NCI-H146 (cell line): Measurements from ENCODE around the gene PPM1H.
"Not testable (repeated sequence)": the region's sequence is repeated elsewhere in the genome, so short reads cannot be mapped to it uniquely, and the experiment has no call there.

Experiments
- DNase-seq: peaks from one replicate; lab custom pipeline; 2025; lab: John Stamatoyannopoulos, UW

The PPM1H gene

DNA sequence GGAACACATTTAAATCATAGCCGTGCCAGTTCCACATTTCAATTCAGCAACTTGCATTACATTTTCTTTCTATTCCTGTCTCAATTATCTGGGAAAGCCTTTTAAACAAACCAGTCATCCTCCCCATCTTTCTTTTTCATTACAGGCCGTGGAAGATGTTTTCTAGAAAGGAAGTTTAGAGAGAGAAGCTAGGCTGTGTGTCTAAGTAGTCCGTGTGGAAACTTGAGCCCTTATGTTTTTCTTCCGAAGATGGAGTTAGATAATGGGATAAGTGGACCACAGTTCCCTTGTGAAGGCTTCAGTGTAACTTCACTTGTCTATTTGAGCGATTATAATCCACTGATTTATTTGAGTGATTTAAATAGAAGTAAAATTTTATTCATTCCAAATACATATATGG, 12.4 kb upstream of the PPM1H start:
- DNase-seq, result no peak

GRCh38 chr12:62943779-62944395, 8.9 kb upstream of the PPM1H start:
- no peak for DNase-seq

- DNase-seq, result not testable (repeated sequence)
These were observed 7.4 kb upstream of the PPM1H start for GRCh38 chr12:62942316-62942715.

- peak; percentile 57 for DNase-seq
These were observed 631 bp downstream of the PPM1H start for GRCh38 chr12:62934239-62934798.

DNA sequence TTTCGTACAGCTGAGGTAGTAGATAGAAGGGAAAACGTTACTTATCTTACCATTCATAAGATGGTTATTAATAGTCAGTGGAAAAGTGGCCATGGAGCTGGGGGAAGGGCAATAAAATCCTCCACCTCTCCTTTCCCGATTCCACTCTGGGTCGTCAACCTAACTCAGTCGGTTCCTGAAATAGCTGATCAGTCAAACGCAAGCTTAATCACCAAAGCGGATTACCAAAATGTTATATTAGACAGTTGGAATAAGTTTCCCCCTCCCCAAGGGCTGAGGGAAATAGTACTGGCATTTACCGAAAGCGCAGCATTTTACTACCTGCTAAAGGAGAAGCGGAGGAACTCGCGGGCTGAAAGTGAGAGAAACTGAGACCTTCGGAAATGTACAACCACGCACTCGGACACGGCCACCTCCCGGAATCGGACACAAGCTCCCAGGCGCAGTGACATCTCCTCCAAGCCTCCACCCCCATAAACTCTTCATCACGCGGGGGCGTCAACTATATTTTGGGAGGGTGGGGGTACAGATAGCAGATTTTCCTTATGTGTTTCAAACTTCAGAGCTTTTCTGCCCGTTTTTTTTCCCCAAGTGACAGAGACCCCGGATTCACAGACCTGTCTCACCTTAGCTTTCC, 1.2 kb downstream of the PPM1H start:
- DNase-seq, result peak; percentile 49

DNA sequence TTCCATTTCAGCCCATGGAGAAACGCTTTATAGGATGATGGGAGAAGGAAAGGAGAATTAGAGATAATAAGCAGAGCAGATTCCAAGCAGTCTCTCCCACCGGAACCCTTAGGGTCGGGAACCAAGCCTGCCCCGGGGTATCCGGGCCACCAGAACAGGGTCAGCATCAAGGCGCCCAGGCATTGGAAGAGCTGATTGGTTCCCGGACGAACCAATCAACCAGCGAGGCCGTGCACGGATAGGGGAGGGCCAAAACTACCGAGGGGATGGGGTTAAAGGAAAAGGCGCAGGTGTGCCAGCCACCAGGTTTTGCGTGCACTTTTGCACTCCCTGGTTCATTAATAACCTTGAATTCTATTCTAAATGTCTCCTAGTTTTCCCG, 1.7 kb downstream of the PPM1H start:
- peak; percentile 80 for DNase-seq

DNA sequence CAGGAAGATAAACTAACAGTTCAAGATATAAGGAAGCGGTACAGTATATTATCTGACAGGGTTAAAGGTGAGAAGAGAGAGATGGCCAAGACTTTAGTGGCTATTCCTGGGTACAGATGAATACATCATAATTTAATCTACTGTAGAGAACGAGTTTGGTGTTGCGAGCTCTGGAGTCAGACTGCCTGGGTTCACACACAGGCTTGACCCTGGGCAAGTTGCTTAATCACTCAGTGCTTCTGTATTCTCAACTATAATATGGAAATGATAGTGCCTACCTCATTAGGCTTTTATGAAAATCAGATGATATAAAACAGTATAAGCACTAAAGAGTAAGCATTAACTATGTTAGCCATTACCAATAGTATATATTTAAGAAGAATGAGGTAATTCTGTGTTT, 3.5 kb downstream of the PPM1H start:
- DNase-seq, result no peak

- DNase-seq, result no peak
These were observed 4.2 kb downstream of the PPM1H start for GRCh38 chr12:62930546-62931425.

DNA sequence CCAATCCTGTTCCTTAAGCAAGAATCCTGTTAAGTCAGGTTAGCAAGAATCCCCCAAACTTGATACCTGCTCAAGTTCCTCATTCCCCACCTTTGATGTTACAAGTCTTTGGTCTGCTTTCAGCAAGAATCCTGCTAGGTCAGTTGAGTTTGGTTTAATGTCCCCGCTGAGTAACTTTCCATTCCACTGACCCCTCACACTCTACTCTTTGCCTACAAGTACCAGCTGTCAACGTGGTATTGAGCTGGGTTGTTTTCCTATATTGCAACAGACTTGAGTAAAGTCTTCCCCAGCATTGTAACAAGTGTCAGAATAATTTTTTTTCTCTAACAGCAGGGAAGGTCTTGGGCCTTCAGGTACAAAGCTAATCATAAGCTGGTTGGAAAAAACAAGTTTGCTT, 6.3 kb downstream of the PPM1H start:
- DNase-seq, result no peak

DNA sequence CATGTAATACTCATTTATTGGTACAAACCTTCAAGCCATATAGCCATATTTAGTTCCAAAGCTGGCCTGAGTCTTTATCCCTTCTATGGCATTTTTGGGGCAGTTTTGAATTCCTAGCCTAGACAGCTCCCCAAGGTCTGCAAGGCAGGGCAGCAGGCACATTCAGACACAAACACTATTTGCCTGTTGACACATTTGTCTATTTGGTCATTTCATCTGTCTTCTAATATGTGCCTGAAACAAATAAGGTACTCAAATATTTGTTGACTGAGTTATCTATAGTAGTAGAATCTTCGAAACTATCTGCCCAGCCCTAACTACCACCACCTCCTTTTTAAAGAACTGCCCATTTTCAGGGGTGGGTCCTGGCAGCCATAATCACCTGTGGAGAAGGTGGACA, 9.3 kb downstream of the PPM1H start:
- DNase-seq, result no peak

- DNase-seq, result no peak
These were observed 10.9 kb downstream of the PPM1H start for GRCh38 chr12:62924084-62924483.

- no peak for DNase-seq
These were observed 12.4 kb downstream of the PPM1H start for GRCh38 chr12:62922539-62922938.

DNA sequence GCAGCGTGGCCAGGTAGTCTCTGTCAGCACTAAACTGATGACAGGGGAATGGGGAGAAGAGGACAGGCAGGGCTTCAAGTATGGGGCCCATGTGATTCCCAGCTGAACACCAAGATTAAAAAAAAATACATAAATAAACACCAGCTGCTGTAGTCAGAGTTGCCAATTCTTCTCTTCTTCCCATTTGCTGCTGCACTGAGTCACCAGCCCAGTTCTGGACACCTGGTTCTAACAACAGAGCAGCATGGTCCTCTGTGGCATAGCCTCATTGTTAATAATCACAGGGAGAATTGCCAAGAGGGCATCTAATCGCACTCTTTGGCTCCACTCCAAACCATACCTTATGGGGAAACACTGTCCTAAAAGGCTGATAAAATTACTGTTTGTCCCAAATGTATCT, 15.1 kb downstream of the PPM1H start:
- DNase-seq, result peak; percentile 89

DNA sequence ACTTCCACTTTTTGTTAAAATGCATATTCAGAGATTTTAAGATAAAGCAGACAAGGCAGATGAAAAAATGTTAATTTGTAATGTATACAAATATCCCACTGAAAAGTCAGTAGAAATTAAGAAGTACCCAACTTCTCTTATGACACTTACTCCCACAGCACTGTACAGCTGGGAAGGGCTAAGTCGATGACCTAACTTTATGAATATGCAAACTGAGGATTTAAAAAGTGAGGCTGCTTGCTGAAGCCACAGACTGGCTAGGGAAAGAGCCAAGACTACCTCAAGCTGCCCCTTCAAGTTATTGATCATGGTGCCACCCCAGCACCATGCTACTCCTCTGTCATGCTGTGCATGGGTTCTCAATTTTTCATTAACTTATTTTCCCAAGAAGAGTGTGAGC, 17.0 kb downstream of the PPM1H start:
- DNase-seq, result no peak

GRCh38 chr12:62916632-62917425, 18.1 kb downstream of the PPM1H start:
- peak; percentile 88 for DNase-seq

DNA sequence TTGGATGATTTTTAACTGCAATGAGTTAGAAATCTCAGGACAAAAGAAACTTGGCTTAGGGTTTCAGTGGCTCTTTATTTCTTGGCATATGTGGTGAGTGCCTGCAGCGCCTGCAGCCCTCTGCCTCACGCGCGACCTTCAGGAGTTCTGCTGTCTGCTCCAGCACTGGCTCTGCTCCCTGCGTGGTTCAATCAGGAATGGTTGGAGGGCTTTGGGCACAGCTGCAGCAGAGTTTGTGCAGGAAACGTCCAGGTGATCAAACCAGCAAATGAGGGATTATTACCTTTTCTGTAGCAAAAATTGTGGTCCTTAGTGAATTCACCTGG, 19.8 kb downstream of the PPM1H start:
- no peak for DNase-seq

GRCh38 chr12:62914443-62915203, 20.3 kb downstream of the PPM1H start:
- DNase-seq, result no peak

GRCh38 chr12:62913380-62913779, 21.6 kb downstream of the PPM1H start:
- DNase-seq, result no peak

GRCh38 chr12:62912644-62913043, 22.3 kb downstream of the PPM1H start:
- peak; percentile 42 for DNase-seq

- DNase-seq, result no peak
These were observed 23.7 kb downstream of the PPM1H start for GRCh38 chr12:62911286-62911685.

DNA sequence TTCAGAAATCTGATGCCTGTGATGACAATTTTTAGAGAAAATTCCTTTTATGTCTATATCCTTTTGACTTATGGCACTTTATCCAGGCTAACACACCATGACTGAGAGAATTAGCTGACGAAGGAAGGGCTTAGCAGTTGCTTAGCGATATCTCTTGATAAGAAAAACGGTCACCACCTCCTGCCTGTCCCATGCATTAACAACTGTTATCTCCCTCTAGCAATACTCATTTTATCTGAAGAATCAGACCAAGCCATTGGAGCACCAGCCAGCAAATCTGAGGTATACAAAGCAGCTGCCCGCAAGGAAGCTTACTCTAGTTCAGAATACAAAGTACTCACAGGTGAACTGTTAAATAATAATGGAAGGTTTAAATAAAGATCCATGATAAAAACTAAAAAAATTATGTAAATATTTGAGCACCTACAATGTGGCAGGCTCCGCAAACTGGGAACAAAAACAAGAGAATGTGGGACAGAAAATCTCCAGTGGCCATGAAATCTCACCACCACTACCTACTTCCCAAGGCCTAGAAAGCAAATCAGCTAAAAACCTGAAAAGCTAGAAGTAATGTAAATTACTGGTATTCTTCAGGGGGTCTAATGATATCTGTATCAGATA, 24.3 kb downstream of the PPM1H start:
- peak; percentile 88 for DNase-seq
